Measurements from ENCODE around the gene OTULIN. TPM values are rescaled to one million over a fixed set of nuclear protein-coding genes. Genes with fewer than 3 reads are reported as not detected.

The OTULIN gene
- total and polyA plus RNA-seq, 2 of the 8 experiments (the other 6 are each of a cell fraction or from before 2014, with no cell fraction given) = 5.2 to 34.8 TPM

GRCh38 chr5:14733661-14734060 lies 69.1 kb downstream of the OTULIN start:
- Histone ChIP-seq H4K8ac (ENCODE audit: extremely low read depth, insufficient read depth, low read length) (no peak overlapping the region), H3K79me2 (ENCODE audit: control insufficient read depth in 1 of 2, insufficient read depth in 2 of 2, low read length in 2 of 2) (no peaks in the 10 kb centered on the region), H3K9ac (replicated peaks in 1 of 4; ENCODE audit: extremely low read depth in 1 of 4, low read depth in 3 of 4, low read length in 3 of 4) (no peak overlapping the region), H3K27ac (ENCODE audit: low read depth, low read length) (no peak overlapping the region), H3K79me1 (ENCODE audit: low read depth, low read length) (no peaks in the 10 kb centered on the region), H3K9me3 (ENCODE audit: insufficient read depth in 2 of 2, low read depth in 1 of 2, low read length in 1 of 2) (no peaks in the 10 kb centered on the region), H3K27me3 (replicated peaks in 1 of 4; ENCODE audit: control insufficient read depth in 3 of 4, extremely low read depth in 1 of 4, insufficient read depth in 3 of 4, low read length in 3 of 4) (0 out of 7 replicates have a peak, but pooled peaks cover 0 to 2% (median 0%) of the 10 kb centered on the region in 4 experiments), H3K18ac (ENCODE audit: extremely low read depth, low read length) (no peak overlapping the region), H3K4ac (replicated peaks; ENCODE audit: insufficient read length, low read depth, low read length) (no peak overlapping the region), H2AK5ac (ENCODE audit: low read depth, low read length) (no peak overlapping the region), H2BK5ac (ENCODE audit: low read depth, low read length) (no peak overlapping the region), H3K23me2 (ENCODE audit: low read depth, low read length) (0 out of 2 replicates have a peak, but pooled peaks cover 1% of the 10 kb centered on the region), H3K14ac (ENCODE audit: insufficient read length) (no peak overlapping the region), H3K23ac (ENCODE audit: insufficient read length) (no peak overlapping the region), H4K91ac (replicated peaks; ENCODE audit: insufficient read length, low read length) (no peak overlapping the region), H3K56ac (replicated peaks; ENCODE audit: insufficient read length, low read depth, low read length) (no peak overlapping the region), H3K36me3 (ENCODE audit: control insufficient read depth in 2 of 4, insufficient read depth in 4 of 4, low read length in 3 of 4) (no peaks in the 10 kb centered on the region), H2BK120ac (replicated peaks; ENCODE audit: low read depth, low read length) (no peak overlapping the region), H2AFZ (ENCODE audit: low read length) (no peak overlapping the region), H2BK20ac (ENCODE audit: low read length) (no peak overlapping the region), H2BK12ac (ENCODE audit: low read depth, low read length) (no peak overlapping the region), H4K20me1 (replicated peaks in 1 of 2; ENCODE audit: control insufficient read depth in 1 of 2, insufficient read depth in 2 of 2, low read length in 2 of 2) (no peaks in the 10 kb centered on the region), H2BK15ac (ENCODE audit: low read length) (no peak overlapping the region), H3K4me3 (ENCODE audit: extremely low read depth in 1 of 4, insufficient read depth in 2 of 4, low read depth in 3 of 4, low read length in 4 of 4) (no peak overlapping the region), H3K4me2 (ENCODE audit: insufficient read depth in 1 of 2, low read depth in 2 of 2, low read length in 2 of 2) (no peak overlapping the region), H4K5ac (ENCODE audit: insufficient read length, low read depth, low read length) (no peak overlapping the region), H3K4me1 (replicated peaks in 1 of 4; ENCODE audit: control insufficient read depth in 3 of 4, insufficient read depth in 4 of 4, low read length in 3 of 4) (peaks cover 1 to 9% (median 3%) of the 10 kb centered on the region in 4 experiments)
- POLR2A ChIA-PET (ENCODE audit: partially characterized antibody) = no interaction called here
- DNase-seq (ENCODE audit: low read depth in 1 of 2, low spot score in 2 of 2) = no peak
- no peak for TF ChIP-seq CEBPB (IDR thresholded peaks at IDR 0.05; ENCODE audit: low read depth, low read length)
- no peak for TF ChIP-seq CHD2 (IDR thresholded peaks at IDR 0.05; ENCODE audit: low read length)
- TF ChIP-seq SP1 (IDR thresholded peaks at IDR 0.05; ENCODE audit: low read depth, low read length) = no peak
- no peak for TF ChIP-seq POLR2A (IDR thresholded peaks at IDR 0.05; ENCODE audit: control extremely low read depth in 1 of 2, low read depth in 2 of 2, low read length in 2 of 2)
- TF ChIP-seq KDM5A (IDR thresholded peaks at IDR 0.05; ENCODE audit: low read length) = no peak
- no peak for TF ChIP-seq KDM4A (IDR thresholded peaks at IDR 0.05; ENCODE audit: low read depth, low read length, severe bottlenecking)
- 93% methylated on average over 16 of the region's 16 CpGs; no CpG with 5 or more reads in 1 of the 2 experiments for WGBS, 2 experiments (ENCODE audit: extremely low coverage in 1 of 2, insufficient coverage in 1 of 2, insufficient read length in 1 of 2, insufficient replicate concordance in 2 of 2, low coverage in 1 of 2, low lambda C conversion rate in 2 of 2, missing lambda C conversion rate in 1 of 2)
- no peak for FAIRE-seq
- CTCF ChIA-PET (ENCODE audit: partially characterized antibody) = interaction anchor here (0.8 to 3.7 kb wide), 5 partner anchors 9 to 270 kb away, joined by 3 to 20 read pairs (median 7); no protein-coding TSS in a partner anchor
